ENCODE results near the gene HMCN1. TPM values are rescaled to one million over a fixed set of nuclear protein-coding genes. Genes with fewer than 3 reads are reported as not detected.

HMCN1 gene
- total and polyA plus RNA-seq, 2 donors (not counting 1 experiment from before 2014, with no cell fraction given): 6.8 to 21.0 TPM

DNA sequence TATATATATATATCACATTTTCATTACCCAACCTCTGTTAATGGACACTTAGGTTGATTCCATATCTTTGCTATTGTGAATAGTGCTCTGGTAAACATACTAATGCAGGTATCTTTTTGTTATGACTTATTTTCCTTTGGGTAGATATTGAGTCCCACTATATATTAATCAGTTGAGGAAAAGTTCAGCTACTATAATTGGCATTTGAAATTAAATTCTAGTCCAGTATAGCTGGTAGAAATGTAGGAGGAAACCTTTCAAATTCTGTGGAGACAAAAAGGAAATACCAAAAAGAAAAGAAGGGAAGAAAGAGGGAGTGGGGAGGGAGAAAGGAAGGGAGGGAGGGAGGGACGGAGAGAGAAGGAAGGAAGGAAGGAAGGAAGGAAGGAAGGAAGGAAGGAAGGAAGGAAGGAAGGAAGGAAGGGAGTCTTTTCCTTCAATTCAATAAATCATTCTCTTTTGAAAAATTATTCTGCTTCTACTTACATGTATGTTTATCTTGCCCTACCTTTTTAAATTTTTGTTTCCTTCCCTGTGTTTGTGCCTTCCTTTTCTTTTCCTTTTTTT is 329.0 kb downstream of the HMCN1 start:
- H3K9me3 ChIP-seq (ENCODE audit: control insufficient read depth, insufficient read depth, low read depth, low read length): no peaks in the 10 kb centered on the region
- no peak overlapping the region for H2AFZ ChIP-seq (ENCODE audit: low read length)
- no peak overlapping the region for H3K9ac ChIP-seq (ENCODE audit: insufficient read depth, low read length)
- no peaks in the 10 kb centered on the region for H3K79me2 ChIP-seq (ENCODE audit: control insufficient read depth, insufficient read depth, low read length)
- H3K27me3 ChIP-seq (ENCODE audit: control insufficient read depth, insufficient read depth, low read length): no peaks in the 10 kb centered on the region
- H3K4me3 ChIP-seq (replicated peaks in 1 of 4; ENCODE audit: control extremely low read depth in 1 of 4, insufficient read depth in 1 of 4, low read depth in 3 of 4, low read length in 4 of 4): no peak overlapping the region
- no peaks in the 10 kb centered on the region for H4K20me1 ChIP-seq (ENCODE audit: control insufficient read depth, extremely low read depth, insufficient read depth, low read length)
- TF ChIP-seq, protein P1, sequence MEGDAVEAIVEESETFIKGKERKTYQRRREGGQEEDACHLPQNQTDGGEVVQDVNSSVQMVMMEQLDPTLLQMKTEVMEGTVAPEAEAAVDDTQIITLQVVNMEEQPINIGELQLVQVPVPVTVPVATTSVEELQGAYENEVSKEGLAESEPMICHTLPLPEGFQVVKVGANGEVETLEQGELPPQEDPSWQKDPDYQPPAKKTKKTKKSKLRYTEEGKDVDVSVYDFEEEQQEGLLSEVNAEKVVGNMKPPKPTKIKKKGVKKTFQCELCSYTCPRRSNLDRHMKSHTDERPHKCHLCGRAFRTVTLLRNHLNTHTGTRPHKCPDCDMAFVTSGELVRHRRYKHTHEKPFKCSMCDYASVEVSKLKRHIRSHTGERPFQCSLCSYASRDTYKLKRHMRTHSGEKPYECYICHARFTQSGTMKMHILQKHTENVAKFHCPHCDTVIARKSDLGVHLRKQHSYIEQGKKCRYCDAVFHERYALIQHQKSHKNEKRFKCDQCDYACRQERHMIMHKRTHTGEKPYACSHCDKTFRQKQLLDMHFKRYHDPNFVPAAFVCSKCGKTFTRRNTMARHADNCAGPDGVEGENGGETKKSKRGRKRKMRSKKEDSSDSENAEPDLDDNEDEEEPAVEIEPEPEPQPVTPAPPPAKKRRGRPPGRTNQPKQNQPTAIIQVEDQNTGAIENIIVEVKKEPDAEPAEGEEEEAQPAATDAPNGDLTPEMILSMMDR (conservative IDR thresholded peaks at IDR 0.05 in 1 of 2, IDR thresholded peaks at IDR 0.05 in 1 of 2; ENCODE audit: low read depth in 1 of 2, low read length in 2 of 2): no peak
- no peak for TF ChIP-seq EZH2 (IDR thresholded peaks at IDR 0.05; ENCODE audit: low read length, missing control alignments)
- no peaks in the 10 kb centered on the region for H3K36me3 ChIP-seq (ENCODE audit: control insufficient read depth, insufficient read depth, low read length)
- H3K4me1 ChIP-seq (ENCODE audit: control insufficient read depth, extremely low read depth, insufficient read depth, low read length): no peaks in the 10 kb centered on the region
- no peak for DNase-seq (ENCODE audit: low read depth in 2 of 2)
- H3K27ac ChIP-seq (ENCODE audit: insufficient read depth, low read length): no peak overlapping the region
- no peak overlapping the region for H3K4me2 ChIP-seq (ENCODE audit: extremely low read depth, insufficient read depth, low read length)

DNA sequence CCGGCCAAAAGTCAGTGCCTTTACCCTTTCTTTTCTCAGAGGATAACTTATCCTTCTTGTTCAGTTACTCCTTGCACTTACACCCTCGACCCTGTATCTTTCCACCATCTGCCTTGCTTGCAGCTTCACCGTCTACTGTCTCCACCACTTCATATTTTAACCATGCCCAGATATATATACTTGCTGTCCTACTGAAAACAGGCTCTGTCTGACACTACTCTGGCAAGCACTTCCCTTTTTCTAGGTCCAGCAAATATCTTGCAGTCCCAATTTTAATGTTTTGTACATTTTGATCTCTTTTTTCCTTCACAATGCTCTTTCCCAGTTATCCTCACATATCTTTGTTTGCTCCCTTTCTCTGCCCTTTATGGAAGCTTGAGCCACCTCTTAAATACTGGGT is 332.2 kb downstream of the HMCN1 start:
- H3K4me2 ChIP-seq (ENCODE audit: extremely low read depth, insufficient read depth, low read length): no peak overlapping the region
- H4K20me1 ChIP-seq (ENCODE audit: control insufficient read depth, extremely low read depth, insufficient read depth, low read length): no peaks in the 10 kb centered on the region
- no peaks in the 10 kb centered on the region for H3K79me2 ChIP-seq (ENCODE audit: control insufficient read depth, insufficient read depth, low read length)
- no peak overlapping the region for H3K4me3 ChIP-seq (replicated peaks in 1 of 4; ENCODE audit: control extremely low read depth in 1 of 4, insufficient read depth in 1 of 4, low read depth in 3 of 4, low read length in 4 of 4)
- H3K27ac ChIP-seq (ENCODE audit: insufficient read depth, low read length): no peak overlapping the region
- no peaks in the 10 kb centered on the region for H3K4me1 ChIP-seq (ENCODE audit: control insufficient read depth, extremely low read depth, insufficient read depth, low read length)
- no peaks in the 10 kb centered on the region for H3K9me3 ChIP-seq (ENCODE audit: control insufficient read depth, insufficient read depth, low read depth, low read length)
- no peaks in the 10 kb centered on the region for H3K36me3 ChIP-seq (ENCODE audit: control insufficient read depth, insufficient read depth, low read length)
- H2AFZ ChIP-seq (ENCODE audit: low read length): no peak overlapping the region
- TF ChIP-seq EZH2 (IDR thresholded peaks at IDR 0.05; ENCODE audit: low read length, missing control alignments): no peak
- TF ChIP-seq, protein P1 (conservative IDR thresholded peaks at IDR 0.05 in 1 of 2, IDR thresholded peaks at IDR 0.05 in 1 of 2; ENCODE audit: low read depth in 1 of 2, low read length in 2 of 2): no peak
- no peak for DNase-seq (ENCODE audit: low read depth in 2 of 2)
- H3K27me3 ChIP-seq (ENCODE audit: control insufficient read depth, insufficient read depth, low read length): no peaks in the 10 kb centered on the region
- H3K9ac ChIP-seq (ENCODE audit: insufficient read depth, low read length): no peak overlapping the region

DNA sequence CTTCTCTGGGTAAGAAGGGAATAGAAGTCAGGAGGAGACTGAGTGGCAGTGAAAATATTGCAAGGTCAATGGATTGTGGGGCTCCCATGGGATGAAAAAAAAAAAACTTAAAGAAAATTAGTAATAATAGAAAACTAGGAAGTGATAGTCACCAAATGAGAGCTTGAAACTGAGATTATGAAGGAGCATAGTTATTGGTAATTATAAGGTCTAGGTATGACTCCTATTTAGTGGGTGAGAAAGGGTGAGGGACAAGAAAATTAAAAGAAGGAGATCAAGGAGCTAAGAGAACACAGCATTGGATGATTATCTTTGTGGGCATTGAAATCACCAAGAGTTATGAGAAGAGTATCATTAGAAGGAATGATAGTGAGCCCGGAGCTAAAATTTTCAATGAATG is 339.5 kb downstream of the HMCN1 start:
- H3K27ac ChIP-seq (ENCODE audit: insufficient read depth, low read length): no peak overlapping the region
- H4K20me1 ChIP-seq (ENCODE audit: control insufficient read depth, extremely low read depth, insufficient read depth, low read length): no peaks in the 10 kb centered on the region
- no peaks in the 10 kb centered on the region for H3K79me2 ChIP-seq (ENCODE audit: control insufficient read depth, insufficient read depth, low read length)
- H3K9ac ChIP-seq (ENCODE audit: insufficient read depth, low read length): no peak overlapping the region
- no peak overlapping the region for H3K4me2 ChIP-seq (ENCODE audit: extremely low read depth, insufficient read depth, low read length)
- no peaks in the 10 kb centered on the region for H3K36me3 ChIP-seq (ENCODE audit: control insufficient read depth, insufficient read depth, low read length)
- no peak for DNase-seq (ENCODE audit: low read depth in 2 of 2)
- TF ChIP-seq EZH2 (IDR thresholded peaks at IDR 0.05; ENCODE audit: low read length, missing control alignments): no peak
- TF ChIP-seq, protein P1 (conservative IDR thresholded peaks at IDR 0.05 in 1 of 2, IDR thresholded peaks at IDR 0.05 in 1 of 2; ENCODE audit: low read depth in 1 of 2, low read length in 2 of 2): no peak
- no peaks in the 10 kb centered on the region for H3K4me1 ChIP-seq (ENCODE audit: control insufficient read depth, extremely low read depth, insufficient read depth, low read length)
- H3K9me3 ChIP-seq (ENCODE audit: control insufficient read depth, insufficient read depth, low read depth, low read length): no peaks in the 10 kb centered on the region
- H2AFZ ChIP-seq (ENCODE audit: low read length): no peak overlapping the region
- H3K4me3 ChIP-seq (replicated peaks in 1 of 4; ENCODE audit: control extremely low read depth in 1 of 4, insufficient read depth in 1 of 4, low read depth in 3 of 4, low read length in 4 of 4): no peak overlapping the region
- no peaks in the 10 kb centered on the region for H3K27me3 ChIP-seq (ENCODE audit: control insufficient read depth, insufficient read depth, low read length)
